ENCODE data around the gene SLC2A13.
"Not testable (repeated sequence)": the region's sequence is repeated elsewhere in the genome, so short reads cannot be mapped to it uniquely, and the experiment has no call there.

The SLC2A13 gene

DNA sequence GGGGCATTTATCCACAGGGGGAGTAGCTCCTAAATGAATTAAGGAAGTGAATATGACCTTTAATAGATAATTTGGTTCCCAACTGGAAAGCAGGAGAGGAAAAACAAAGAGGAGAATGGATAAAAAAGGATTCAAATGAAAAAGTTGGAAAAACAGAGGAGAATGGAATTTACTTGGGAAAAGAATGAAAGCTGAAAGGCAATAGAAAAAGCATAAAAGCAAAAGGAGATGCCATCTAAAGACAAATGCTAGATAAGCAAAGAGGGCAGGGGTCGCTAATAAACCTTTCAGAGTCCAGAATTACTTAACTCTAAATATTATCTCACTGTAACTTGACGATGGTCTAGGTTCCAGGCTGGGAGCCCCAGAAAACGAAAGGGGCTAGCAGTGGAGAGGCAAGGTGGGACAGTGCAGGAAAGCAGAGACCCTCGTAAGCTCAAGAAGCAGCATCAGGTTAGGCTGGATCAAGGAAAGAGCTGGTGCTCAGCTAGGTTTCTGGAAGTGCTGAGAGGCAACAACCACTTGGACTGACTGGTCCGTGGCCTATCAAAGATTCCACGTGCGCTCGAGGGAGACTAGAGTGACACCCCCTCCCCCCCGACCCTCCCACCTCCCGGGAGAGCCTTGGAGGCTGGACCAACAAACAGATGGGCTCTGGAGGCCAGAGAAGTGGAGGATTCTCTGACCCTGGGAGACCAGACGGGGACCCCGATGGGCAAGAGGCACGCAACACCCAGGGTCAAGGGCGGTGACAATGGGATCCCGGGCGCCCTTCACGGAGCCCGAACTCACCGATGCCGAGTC lies 1.2 kb downstream of the SLC2A13 start:
- FAIRE-seq: no peak

DNA sequence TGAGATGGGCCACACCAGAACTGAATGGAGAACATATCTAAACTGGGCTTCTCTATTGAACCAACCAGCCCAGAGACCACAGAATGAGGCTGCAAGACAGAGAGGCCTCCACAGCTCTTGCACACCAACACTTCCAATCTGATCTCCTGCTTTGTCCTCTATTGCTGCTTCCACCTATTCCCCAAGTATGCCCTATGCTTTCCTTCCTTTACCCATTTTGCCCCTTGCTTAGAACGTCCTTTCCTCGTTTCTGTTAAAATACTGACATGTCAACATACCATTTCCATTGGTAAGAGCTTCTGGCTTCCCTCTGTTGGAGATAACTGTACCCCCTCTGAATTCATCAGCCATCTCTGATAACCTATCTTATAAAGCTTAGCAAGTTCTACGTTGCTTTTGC lies 2.8 kb downstream of the SLC2A13 start:
- no peak for FAIRE-seq

- FAIRE-seq: no peak
Observed at GRCh38 chr12:40101747-40102146, 4.1 kb downstream of the SLC2A13 start.

GRCh38 chr12:40099423-40099853 lies 6.4 kb downstream of the SLC2A13 start:
- no peak for FAIRE-seq

- no peak for FAIRE-seq
Observed at GRCh38 chr12:40098406-40099145, 7.3 kb downstream of the SLC2A13 start.

- no peak for FAIRE-seq
Observed at GRCh38 chr12:40093512-40093911, 12.4 kb downstream of the SLC2A13 start.

- no peak for FAIRE-seq
Observed at GRCh38 chr12:40086471-40086870, 19.4 kb downstream of the SLC2A13 start.

GRCh38 chr12:40078266-40078665 lies 27.6 kb downstream of the SLC2A13 start:
- no peak for FAIRE-seq

DNA sequence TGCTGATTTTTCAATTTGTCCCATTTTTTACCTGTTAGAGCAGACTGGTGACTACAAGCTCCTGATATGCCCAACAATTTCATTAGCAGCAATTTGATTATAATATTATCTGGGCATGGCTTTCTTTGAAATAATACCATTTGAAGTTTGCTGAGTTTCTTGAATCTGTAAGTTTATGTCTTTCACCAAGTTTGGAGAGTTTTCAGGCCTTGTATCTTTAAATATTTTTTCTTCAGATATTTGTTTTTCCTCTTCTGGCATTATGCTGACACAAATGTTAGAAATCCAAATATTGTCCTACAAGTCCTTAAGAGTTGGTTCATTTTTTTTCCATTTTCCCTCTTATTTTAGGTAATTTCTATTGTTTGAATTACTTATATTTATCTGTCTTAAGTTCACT lies 30.4 kb downstream of the SLC2A13 start:
- no peak for FAIRE-seq

- no peak for FAIRE-seq
Observed at GRCh38 chr12:40068416-40068815, 37.5 kb downstream of the SLC2A13 start.

DNA sequence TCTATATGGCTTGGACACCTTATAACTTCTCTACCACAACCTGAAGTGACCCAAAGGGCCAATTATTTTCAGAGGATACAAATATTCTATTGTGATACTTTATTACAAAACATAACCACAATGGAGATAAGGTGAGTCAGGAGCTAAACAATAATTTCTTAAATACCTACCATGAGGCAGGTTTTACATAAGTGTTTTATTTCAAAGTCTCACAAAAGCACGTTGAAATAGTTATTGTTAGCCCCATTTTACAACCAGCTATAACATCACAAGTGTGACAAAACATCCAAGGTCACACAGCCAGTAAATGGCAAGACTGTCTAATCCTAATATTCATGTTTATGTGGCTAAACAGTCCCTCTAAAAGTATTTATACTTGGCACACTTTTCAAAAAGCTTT lies 40.2 kb downstream of the SLC2A13 start:
- FAIRE-seq: no peak

DNA sequence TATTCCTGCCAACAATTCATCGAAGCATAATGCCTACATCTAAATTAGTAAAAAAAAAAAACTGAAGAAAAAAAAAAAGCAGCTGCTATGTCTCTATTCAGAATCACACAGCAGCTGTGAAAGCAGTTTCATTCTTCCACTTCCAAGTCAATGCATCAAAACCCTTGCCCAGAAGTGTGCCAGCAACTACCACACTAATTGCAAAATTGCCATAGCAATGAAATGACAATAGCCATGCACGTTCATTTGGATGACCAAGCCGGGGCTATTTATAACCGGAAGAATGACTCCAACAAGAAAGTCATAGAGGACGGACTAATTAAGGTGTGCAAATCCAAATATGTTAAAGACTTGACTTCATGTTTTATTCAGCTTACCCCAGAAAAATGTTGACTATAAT lies 42.5 kb downstream of the SLC2A13 start:
- no peak for FAIRE-seq

GRCh38 chr12:40058721-40059190 lies 47.1 kb downstream of the SLC2A13 start:
- no peak for FAIRE-seq

GRCh38 chr12:40056373-40056772 lies 49.5 kb downstream of the SLC2A13 start:
- no peak for FAIRE-seq

GRCh38 chr12:40055776-40056175 lies 50.1 kb downstream of the SLC2A13 start:
- FAIRE-seq: no peak

DNA sequence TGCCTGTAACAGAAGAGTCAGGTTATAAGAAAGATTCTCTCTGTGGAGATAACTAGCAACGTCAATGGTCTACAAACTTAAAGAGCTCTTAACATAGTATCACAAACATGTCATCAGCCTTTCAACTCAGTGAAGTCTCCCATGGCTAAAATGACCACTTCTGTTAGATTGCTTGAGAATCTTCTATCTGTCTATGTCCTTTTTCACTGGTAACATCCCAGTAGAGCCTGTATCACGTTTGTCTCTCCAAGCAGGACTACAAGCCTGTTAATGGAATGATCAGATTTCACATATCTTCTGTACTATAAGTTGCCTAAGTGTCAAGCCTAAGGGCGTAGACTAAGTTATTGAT lies 50.7 kb downstream of the SLC2A13 start:
- FAIRE-seq: no peak

DNA sequence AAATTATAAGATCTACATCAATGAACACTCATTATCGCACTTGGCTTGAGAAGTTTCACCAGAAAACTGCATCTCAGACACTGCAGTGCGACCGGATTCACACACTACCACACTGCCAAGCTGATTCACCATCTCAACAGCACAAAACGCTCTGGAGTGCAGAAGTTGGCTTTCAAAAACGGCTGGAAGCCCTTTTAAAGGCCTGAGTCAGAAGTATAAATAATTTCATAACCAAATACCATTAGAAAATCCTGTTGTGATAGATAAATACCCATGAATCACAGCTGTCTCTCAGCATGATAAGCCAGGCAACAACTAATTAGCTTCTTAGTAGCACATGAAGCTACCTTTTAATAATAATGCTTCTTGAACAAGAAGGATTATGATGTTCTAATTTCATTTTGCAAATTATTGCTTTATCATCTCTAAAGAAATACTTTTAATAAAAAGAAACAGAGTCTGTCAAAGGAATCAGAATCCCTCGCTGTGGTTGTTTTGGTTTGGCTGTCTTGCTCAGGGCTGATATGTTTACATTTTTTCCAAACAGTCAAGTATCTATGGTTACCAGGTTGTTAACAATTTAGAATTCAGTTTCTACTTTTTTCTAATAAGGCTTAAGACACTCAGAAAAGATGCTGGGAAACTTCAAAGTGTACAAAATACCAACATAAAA lies 51.2 kb downstream of the SLC2A13 start:
- FAIRE-seq: no peak

DNA sequence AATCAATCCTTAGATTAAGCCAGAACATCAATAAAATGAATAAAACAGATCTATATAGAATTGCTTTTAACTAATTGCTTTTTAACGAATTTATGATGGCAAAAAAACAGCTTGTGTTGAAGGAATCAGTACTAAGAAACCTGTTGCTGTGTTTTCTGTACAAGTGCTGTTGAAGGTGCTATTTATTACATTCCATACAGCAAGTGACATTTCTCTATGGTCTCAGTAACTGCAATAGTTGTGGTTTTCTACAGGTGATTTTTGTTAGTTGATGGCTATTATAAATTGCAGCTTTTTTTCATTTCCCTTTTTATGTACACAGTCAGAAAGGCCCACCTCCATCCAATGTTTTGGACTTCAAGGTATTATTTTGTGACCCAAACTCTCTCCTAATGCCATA lies 56.6 kb downstream of the SLC2A13 start:
- FAIRE-seq: no peak

- not testable (repeated sequence) for FAIRE-seq
Observed at GRCh38 chr12:40047002-40047401, 58.9 kb downstream of the SLC2A13 start.

- no peak for FAIRE-seq
Observed at GRCh38 chr12:40045656-40046055, 60.2 kb downstream of the SLC2A13 start.

DNA sequence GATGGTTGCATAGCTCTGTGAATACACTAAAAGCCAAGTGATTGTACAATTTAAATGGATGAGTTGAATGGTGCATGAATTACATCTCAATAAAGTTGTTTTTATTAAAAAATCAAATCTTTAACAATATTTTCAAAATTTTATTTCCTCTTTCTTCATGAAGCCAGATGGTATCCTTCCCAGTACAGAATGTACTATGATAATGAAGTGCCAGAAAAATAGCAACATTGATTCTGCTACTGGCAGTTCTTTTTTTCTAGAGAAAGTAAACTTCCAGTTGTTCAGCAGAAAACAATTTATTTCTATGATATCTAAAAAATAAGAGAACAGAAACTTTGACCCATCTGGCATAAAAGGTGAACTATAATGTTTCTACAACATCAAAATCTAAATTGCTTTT lies 61.5 kb downstream of the SLC2A13 start:
- no peak for FAIRE-seq

DNA sequence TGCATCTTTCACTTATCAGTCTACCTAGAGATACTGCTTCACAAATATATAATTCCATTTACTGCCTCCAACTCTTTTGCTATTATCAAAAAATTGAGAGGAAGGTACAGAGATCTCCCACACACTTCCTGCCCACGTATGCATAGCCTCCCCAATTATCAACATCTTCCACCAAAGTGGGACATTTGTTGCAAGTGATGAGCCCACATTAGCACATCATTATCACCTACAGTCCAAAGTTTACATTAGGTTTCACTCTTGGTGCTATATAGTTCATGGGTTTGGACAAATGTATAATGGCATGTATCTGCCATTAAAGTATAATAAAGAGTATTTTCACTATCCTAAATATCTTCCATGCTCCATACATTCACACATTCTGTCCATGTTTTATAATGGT lies 66.3 kb downstream of the SLC2A13 start:
- FAIRE-seq: no peak

DNA sequence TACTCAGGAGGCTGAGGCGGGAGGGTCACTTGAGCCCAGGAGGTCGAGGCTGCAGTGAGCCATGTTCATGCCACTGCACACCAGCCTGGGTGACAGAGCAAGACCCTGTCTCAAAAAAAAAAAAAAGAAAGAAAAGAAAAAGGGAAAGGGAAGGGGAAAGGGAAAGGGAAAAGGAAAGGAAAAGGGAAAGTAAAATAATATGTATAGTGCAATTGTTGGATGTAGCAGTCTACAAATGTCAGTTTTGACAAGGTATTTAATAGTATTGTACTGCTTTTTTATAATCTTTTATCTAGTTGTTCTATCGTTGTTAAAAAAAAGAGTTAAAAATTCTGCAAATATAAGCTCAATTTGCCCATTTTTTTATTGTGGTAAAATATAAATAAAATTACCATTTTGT lies 67.3 kb downstream of the SLC2A13 start:
- no peak for FAIRE-seq

GRCh38 chr12:40034712-40035111 lies 71.2 kb downstream of the SLC2A13 start:
- FAIRE-seq: no peak

Data from endometrium (tissue), 2 donors.